ENCODE measurements around the gene HSD17B3. TPM values are rescaled to one million over a fixed set of nuclear protein-coding genes. Genes with fewer than 3 reads are reported as not detected.
"Not testable (repeated sequence)": the region's sequence is repeated elsewhere in the genome, so short reads cannot be mapped to it uniquely, and the experiment has no call there.

The HSD17B3 gene
- polyA plus RNA-seq, 3 donors, result 0.73 to 1.7 TPM; not detected in 1

- no peak overlapping the region for H3K27ac ChIP-seq (ENCODE audit: low read depth, low read length)
- WGBS, 3 donors, result 49 to 57% (median 56%) methylated on average over 5 of the region's 5 CpGs
These were observed 87.3 kb downstream of the HSD17B3 start for GRCh38 chr9:96214635-96215034.

- no peak overlapping the region for H3K27ac ChIP-seq (ENCODE audit: low read depth, low read length)
- 74 to 84% (median 82%) methylated on average over 7 of the region's 7 CpGs for WGBS, 3 donors
These were observed 92.3 kb downstream of the HSD17B3 start for GRCh38 chr9:96209407-96210271.

- 81 to 93% (median 92%) methylated on average over 11 of the region's 11 CpGs for WGBS, 3 donors
- H3K27ac ChIP-seq (ENCODE audit: low read depth, low read length), result no peak overlapping the region
These were observed 95.7 kb downstream of the HSD17B3 start for GRCh38 chr9:96206156-96206751.

DNA sequence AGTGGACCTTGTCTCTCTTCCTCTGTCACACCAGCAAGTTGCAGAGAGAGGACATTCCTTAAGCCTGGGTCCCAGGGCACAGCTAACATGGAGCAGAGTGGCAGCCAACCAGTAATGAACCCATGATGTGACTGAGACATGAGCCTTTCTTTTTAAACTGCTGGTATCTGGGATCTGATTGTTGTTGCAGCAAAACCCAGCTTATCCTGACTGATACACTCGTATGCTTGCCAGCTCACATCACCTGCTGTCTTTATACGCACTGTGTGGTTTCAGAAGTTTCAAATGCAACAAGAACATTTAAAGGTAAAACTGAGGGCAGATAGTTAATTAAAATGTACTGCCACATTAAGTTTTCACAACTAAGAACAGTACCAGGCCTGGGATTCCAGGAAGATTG is 97.1 kb downstream of the HSD17B3 start:
- no peak overlapping the region for H3K27ac ChIP-seq (ENCODE audit: low read depth, low read length)
- 90 to 96% (median 93%) methylated on average over 2 of the region's 2 CpGs for WGBS, 3 donors

DNA sequence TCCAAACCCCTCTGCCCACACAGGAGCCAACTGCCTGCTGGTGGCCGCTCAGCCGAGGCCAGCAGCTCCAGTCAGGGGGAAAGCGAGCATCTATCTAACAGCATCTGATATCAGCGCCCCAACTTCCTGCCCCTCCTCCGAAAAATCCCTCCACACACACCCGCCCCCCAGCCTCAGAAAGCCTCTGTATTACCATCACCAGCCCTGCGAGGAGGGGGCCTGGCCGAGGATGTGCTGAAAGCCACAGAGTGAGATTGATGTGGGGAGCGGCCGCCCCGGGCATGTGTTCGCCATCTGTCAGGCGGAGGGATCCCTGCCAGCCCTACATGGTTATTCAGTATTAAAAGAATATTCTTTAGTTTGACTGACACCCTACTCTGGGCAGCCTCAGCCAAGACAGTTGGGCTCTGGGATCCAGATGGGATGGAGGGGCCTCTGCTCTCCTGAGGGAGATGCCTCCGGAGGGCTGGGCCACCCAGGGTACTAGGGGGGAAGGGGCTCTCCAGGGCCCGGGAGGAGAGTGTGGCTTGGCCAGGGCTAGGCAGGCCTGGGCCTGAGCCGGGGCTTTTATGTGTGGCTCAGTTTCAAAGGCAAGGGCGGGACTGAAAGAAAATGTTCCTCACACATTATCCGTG is 98.0 kb downstream of the HSD17B3 start:
- H3K27ac ChIP-seq (ENCODE audit: low read depth, low read length), result no peak overlapping the region
- 76 to 80% (median 79%) methylated on average over 18 of the region's 18 CpGs for WGBS, 3 donors

- WGBS, 3 donors, result 91 to 96% (median 93%) methylated on average over 13 of the region's 13 CpGs
- no peak overlapping the region for H3K27ac ChIP-seq (ENCODE audit: low read depth, low read length)
These were observed 98.8 kb downstream of the HSD17B3 start for GRCh38 chr9:96202971-96203780.

GRCh38 chr9:96201140-96201539 is 100.8 kb downstream of the HSD17B3 start:
- 84 to 88% (median 88%) methylated on average over 6 of the region's 6 CpGs for WGBS, 3 donors
- H3K27ac ChIP-seq (ENCODE audit: low read depth, low read length), result no peak overlapping the region

DNA sequence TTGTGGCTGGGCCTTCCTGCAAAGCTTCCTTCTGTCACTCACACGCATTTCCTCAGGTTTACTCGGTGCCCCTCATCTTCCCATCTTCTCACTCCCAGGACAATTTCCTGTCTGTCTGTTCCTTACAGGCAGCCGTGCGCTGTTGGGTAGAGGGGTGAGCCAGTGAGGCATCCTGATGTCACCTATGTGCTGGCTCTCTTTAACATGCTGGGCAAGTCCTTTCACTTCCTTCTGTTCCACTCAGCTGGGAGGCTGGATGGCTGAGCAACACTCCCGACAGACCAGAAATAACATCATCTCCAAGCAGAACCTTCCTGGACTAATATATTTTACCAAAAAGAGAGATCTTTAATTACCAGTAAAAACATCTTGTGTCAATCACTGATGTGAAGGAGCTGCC is 103.0 kb downstream of the HSD17B3 start:
- no peak overlapping the region for H3K27ac ChIP-seq (ENCODE audit: low read depth, low read length)
- WGBS, 3 donors, result 46 to 81% (median 48%) methylated on average over 5 of the region's 5 CpGs

GRCh38 chr9:96195541-96195940 is 106.4 kb downstream of the HSD17B3 start:
- whole genome bisulfite sequencing, 3 donors, result 72 to 87% (median 72%) methylated on average over 3 of the region's 3 CpGs
- H3K27ac ChIP-seq (ENCODE audit: low read depth, low read length), result no peak overlapping the region

GRCh38 chr9:96193236-96193755 is 108.7 kb downstream of the HSD17B3 start:
- 71 to 81% (median 77%) methylated on average over 5 of the region's 5 CpGs for WGBS, 3 donors
- H3K27ac ChIP-seq (ENCODE audit: low read depth, low read length), result no peak overlapping the region

GRCh38 chr9:96192710-96193109 is 109.3 kb downstream of the HSD17B3 start:
- no peak overlapping the region for H3K27ac ChIP-seq (ENCODE audit: low read depth, low read length)

DNA sequence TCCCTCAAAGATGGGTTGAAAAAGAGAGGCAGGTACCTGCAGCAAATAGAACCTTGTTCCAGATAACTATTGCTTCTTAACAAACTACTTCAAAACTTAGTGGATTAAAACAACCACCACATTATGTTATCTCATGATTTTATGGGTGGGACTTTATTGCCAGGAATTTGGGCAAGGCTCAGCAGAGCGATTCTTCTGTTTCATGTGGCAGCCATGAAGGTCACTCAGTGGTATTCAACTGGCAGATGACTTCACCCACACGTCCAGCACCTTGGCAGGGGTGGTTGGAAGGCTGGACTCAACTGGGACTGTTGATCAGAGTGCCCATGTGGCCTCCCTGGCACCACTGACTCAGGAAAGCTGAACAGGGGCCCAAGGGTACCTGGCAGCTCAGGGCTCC is 112.0 kb downstream of the HSD17B3 start:
- 72 to 81% (median 80%) methylated on average over 2 of the region's 2 CpGs for WGBS, 3 donors

GRCh38 chr9:96189581-96189980 is 112.4 kb downstream of the HSD17B3 start:
- H3K27ac ChIP-seq (ENCODE audit: low read depth, low read length), result not testable (repeated sequence)
- WGBS, 3 donors, result 89 to 98% (median 90%) methylated on average over 2 of the region's 2 CpGs

More for the DNA sequence above, 112.0 kb downstream of the HSD17B3 start:
- no peak overlapping the region for H3K27ac ChIP-seq (ENCODE audit: low read depth, low read length)

- no peak overlapping the region for H3K27ac ChIP-seq (ENCODE audit: low read depth, low read length)
- WGBS, 3 donors, result 53 to 71% (median 67%) methylated on average over 5 of the region's 5 CpGs
These were observed 113.4 kb downstream of the HSD17B3 start for GRCh38 chr9:96188571-96188970.

- H3K27ac ChIP-seq (ENCODE audit: low read depth, low read length), result no peak overlapping the region
- 77 to 83% (median 79%) methylated on average over 12 of the region's 12 CpGs for WGBS, 3 donors
These were observed 114.8 kb downstream of the HSD17B3 start for GRCh38 chr9:96187151-96187555.

DNA sequence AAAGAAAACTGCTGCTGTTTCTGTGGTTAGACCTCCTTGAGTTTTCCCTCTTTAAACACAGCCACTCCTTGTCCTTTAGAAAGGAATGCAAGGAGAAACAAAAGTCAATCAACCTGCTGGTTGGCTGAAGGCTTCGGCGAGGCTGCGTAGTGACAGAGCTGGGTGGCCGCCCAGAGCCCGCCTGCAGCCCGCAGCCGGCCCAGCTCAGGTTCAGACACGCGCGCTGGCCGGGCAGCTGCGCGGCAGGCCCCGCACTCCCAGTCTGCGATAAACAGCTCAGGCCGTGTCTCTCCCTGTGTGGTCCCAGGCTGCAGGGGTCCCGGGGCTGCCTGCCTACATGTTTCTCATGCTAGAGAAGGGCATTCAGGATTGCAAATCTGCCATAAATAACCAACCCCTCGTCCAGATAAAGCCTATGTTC is 115.4 kb downstream of the HSD17B3 start:
- H3K27ac ChIP-seq (ENCODE audit: low read depth, low read length), result no peak overlapping the region
- WGBS, 3 donors, result 18 to 24% (median 21%) methylated on average over 18 of the region's 18 CpGs

DNA sequence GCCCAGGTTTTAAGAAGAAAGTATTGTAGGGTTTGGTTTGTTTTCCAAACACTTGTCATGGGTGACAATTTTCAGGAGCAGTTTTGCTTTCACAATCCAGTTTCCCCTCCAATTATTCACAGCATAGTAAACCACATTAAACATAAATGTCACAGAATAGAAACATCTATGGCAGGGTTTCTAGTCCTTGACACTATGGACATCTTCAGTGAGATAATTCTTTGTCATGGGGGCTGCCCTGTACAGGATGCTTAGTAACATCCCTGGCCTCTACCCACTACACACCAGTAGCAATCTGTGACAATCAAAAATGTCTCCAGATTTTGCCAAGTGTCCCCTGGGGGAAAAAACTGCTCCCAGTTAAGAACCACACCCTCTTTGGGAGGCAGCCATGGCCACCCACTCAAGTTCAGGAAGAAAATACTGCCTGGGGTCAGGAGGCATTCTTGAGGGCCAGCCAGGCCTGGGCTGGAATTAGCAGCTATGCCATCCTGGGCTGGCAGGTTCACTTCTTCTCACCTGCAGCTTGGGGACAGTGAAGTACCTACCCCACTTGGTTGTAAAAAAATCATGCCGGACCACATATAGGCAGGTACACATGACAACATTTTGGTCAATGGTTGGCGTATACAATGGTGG is 116.3 kb downstream of the HSD17B3 start:
- WGBS, 3 donors, result 95 to 100% (median 95%) methylated on average over 2 of the region's 2 CpGs
- no peak overlapping the region for H3K27ac ChIP-seq (ENCODE audit: low read depth, low read length)
